ENCODE results near the gene SLC44A1. TPM values are rescaled to one million over a fixed set of nuclear protein-coding genes. Genes with fewer than 3 reads are reported as not detected.

SLC44A1 gene
- total and polyA plus RNA-seq, 10 of the 15 experiments (the other 5 are each of a cell fraction or from before 2014, with no cell fraction given), result 2.4 to 21.2 (median 12.4) TPM

DNA sequence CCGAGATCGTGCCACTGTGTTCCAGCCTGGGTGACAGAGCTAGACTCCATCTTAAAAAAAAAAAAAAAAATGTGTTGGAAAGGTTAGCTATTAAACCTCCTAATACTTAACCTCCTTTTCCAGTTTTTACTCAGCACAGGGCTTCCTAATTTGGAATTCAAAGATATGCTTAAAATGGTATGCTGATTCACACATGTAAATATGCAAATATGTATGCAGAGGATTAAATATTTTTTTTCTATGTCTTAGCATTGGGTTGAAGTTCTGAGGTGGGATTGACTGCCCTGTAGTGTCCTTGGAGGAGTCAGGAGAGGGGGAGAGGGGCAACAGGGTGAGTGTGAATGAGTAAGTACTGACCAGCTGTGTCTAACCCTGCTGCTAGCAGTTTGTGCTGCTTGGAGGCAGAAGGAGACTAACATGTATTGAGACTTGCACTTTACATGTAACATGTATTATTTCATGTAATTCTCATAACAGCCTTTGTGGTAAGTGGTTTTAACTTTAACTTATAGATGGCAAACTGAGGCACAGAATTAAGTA, 63.2 kb downstream of the SLC44A1 start:
- FAIRE-seq, result no peak

More for the DNA sequence above, 63.2 kb downstream of the SLC44A1 start:
- H3K4me2 ChIP-seq (ENCODE audit: control insufficient read depth, insufficient read depth), result no peak overlapping the region
- BruUV-seq (replicated peaks), result no TSS peak
- SMC1A ChIA-PET (ENCODE audit: uncharacterized antibody, unreplicated experiment), result interaction anchor here (0.6 to 4.8 kb wide), 12 partner anchors 10 to 98 kb away, joined by 3 to 43 read pairs (median 3); no protein-coding TSS in a partner anchor
- peaks cover 11% of the 10 kb centered on the region for H3K4me1 ChIP-seq (ENCODE audit: control insufficient read depth, insufficient read depth, low read length)
- no peaks in the 10 kb centered on the region for H3K36me3 ChIP-seq (ENCODE audit: control insufficient read depth in 2 of 2, insufficient read depth in 2 of 2, low read length in 1 of 2)
- intact Hi-C loops (cut with micrococcal nuclease; ENCODE audit: unreplicated experiment), result no loop called here
- in situ Hi-C loops (cut with MboI), result no loop called here
- ATAC-seq (peak; percentile 36), DNase-seq (ENCODE audit: low read depth, low spot score) (no peak)
- H3K9me3 ChIP-seq (replicated peaks; ENCODE audit: control insufficient read depth, insufficient read depth, low read length), result no peaks in the 10 kb centered on the region
- 100% methylated on average over 2 of the region's 2 CpGs for WGBS (ENCODE audit: insufficient coverage, insufficient replicate concordance, low lambda C conversion rate, missing lambda C conversion rate)
- no peak overlapping the region for H3K9ac ChIP-seq (ENCODE audit: control insufficient read depth, insufficient read depth, low read length)
- H3K79me2 ChIP-seq (ENCODE audit: control insufficient read depth, insufficient read depth, low read length), result no peaks in the 10 kb centered on the region
- no peaks in the 10 kb centered on the region for H4K20me1 ChIP-seq (ENCODE audit: control insufficient read depth, insufficient read depth)
- H2AFZ ChIP-seq (ENCODE audit: control insufficient read depth, low read depth, low read length), result no peak overlapping the region
- no peak overlapping the region for H3K27ac ChIP-seq (ENCODE audit: control insufficient read depth, insufficient read depth)
- TF ChIP-seq DPF2 (IDR thresholded peaks at IDR 0.05) (no peak), ZZZ3 (IDR thresholded peaks at IDR 0.05; ENCODE audit: control insufficient read depth, insufficient read length, low read depth) (no peak), RFX5 (IDR thresholded peaks at IDR 0.05; ENCODE audit: low read depth, low read length) (no peak), SMC3 (IDR thresholded peaks at IDR 0.05; ENCODE audit: borderline replicate concordance, low read length) (no peak), BMI1 (IDR thresholded peaks at IDR 0.05; ENCODE audit: borderline replicate concordance) (no peak)
- TF ChIP-seq, protein P1, sequence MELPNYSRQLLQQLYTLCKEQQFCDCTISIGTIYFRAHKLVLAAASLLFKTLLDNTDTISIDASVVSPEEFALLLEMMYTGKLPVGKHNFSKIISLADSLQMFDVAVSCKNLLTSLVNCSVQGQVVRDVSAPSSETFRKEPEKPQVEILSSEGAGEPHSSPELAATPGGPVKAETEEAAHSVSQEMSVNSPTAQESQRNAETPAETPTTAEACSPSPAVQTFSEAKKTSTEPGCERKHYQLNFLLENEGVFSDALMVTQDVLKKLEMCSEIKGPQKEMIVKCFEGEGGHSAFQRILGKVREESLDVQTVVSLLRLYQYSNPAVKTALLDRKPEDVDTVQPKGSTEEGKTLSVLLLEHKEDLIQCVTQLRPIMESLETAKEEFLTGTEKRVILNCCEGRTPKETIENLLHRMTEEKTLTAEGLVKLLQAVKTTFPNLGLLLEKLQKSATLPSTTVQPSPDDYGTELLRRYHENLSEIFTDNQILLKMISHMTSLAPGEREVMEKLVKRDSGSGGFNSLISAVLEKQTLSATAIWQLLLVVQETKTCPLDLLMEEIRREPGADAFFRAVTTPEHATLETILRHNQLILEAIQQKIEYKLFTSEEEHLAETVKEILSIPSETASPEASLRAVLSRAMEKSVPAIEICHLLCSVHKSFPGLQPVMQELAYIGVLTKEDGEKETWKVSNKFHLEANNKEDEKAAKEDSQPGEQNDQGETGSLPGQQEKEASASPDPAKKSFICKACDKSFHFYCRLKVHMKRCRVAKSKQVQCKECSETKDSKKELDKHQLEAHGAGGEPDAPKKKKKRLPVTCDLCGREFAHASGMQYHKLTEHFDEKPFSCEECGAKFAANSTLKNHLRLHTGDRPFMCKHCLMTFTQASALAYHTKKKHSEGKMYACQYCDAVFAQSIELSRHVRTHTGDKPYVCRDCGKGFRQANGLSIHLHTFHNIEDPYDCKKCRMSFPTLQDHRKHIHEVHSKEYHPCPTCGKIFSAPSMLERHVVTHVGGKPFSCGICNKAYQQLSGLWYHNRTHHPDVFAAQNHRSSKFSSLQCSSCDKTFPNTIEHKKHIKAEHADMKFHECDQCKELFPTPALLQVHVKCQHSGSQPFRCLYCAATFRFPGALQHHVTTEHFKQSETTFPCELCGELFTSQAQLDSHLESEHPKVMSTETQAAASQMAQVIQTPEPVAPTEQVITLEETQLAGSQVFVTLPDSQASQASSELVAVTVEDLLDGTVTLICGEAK (IDR thresholded peaks at IDR 0.05; ENCODE audit: borderline replicate concordance), result no peak
- TF ChIP-seq, protein P2, sequence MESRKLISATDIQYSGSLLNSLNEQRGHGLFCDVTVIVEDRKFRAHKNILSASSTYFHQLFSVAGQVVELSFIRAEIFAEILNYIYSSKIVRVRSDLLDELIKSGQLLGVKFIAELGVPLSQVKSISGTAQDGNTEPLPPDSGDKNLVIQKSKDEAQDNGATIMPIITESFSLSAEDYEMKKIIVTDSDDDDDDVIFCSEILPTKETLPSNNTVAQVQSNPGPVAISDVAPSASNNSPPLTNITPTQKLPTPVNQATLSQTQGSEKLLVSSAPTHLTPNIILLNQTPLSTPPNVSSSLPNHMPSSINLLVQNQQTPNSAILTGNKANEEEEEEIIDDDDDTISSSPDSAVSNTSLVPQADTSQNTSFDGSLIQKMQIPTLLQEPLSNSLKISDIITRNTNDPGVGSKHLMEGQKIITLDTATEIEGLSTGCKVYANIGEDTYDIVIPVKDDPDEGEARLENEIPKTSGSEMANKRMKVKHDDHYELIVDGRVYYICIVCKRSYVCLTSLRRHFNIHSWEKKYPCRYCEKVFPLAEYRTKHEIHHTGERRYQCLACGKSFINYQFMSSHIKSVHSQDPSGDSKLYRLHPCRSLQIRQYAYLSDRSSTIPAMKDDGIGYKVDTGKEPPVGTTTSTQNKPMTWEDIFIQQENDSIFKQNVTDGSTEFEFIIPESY (IDR thresholded peaks at IDR 0.05), result no peak
- TF ChIP-seq, protein P3, sequence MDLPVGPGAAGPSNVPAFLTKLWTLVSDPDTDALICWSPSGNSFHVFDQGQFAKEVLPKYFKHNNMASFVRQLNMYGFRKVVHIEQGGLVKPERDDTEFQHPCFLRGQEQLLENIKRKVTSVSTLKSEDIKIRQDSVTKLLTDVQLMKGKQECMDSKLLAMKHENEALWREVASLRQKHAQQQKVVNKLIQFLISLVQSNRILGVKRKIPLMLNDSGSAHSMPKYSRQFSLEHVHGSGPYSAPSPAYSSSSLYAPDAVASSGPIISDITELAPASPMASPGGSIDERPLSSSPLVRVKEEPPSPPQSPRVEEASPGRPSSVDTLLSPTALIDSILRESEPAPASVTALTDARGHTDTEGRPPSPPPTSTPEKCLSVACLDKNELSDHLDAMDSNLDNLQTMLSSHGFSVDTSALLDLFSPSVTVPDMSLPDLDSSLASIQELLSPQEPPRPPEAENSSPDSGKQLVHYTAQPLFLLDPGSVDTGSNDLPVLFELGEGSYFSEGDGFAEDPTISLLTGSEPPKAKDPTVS (IDR thresholded peaks at IDR 0.05; ENCODE audit: low read depth, low read length), result no peak
- POLR2A ChIA-PET, result interaction anchor here (0.5 to 2.3 kb wide), 8 partner anchors 11 to 1687 kb away, joined by 3 to 13 read pairs (median 4); partner anchors contain the start of gene SLC44A1
- CTCF ChIA-PET, result interaction anchor here (0.6 to 5.4 kb wide), 3 partner anchors 10 to 528 kb away, joined by 4 to 34 read pairs (median 4); no protein-coding TSS in a partner anchor
- H3K27me3 ChIP-seq (replicated peaks in 1 of 2; ENCODE audit: control insufficient read depth in 2 of 2, insufficient read depth in 2 of 2, low read length in 1 of 2), result no peaks in the 10 kb centered on the region
- no peak overlapping the region for H3K4me3 ChIP-seq
- RAD21 ChIA-PET (ENCODE audit: unreplicated experiment), result interaction anchor here (0.9 to 2.7 kb wide), 16 partner anchors 11 to 444 kb away, joined by 3 to 17 read pairs (median 4); partner anchors contain the start of gene SLC44A1

Measured in GM12878 (cell line).